Central memory CD8-positive, alpha-beta T cell (primary cell): Measurements from ENCODE around the gene PTK7.

Experiments
- ATAC-seq: fragments of 150-1000 bp; cut with Tn5 transposase; replicated peaks from 2 replicates; pipeline ENCODE4 v1.10.0; 2022; ENCODE audit warnings: mild to moderate bottlenecking, moderate FRiP score, moderate number of reproducible peaks; ENCODE audit not compliant: poor library complexity, severe bottlenecking; ENCODE audit errors: extremely low read depth
- DNase-seq, 2 donors: peaks; one replicate each; pipeline ENCODE4 v3.0.0; 2021; ENCODE audit warnings: low spot score in 2 of 2
- H3K27ac Mint-ChIP-seq: one replicate; pipeline ENCODE4 v1.8.0; 2022; ENCODE audit warnings: low read depth, mild to moderate bottlenecking, moderate library complexity, mixed read lengths
- H3K27me3 Mint-ChIP-seq: one replicate; pipeline ENCODE4 v1.8.0; 2022; ENCODE audit warnings: mixed read lengths
- H3K36me3 Mint-ChIP-seq: one replicate; pipeline ENCODE4 v1.8.0; 2022; ENCODE audit warnings: mild to moderate bottlenecking, moderate library complexity, mixed read lengths; ENCODE audit not compliant: insufficient read depth
- H3K4me1 Mint-ChIP-seq: one replicate; pipeline ENCODE4 v1.8.0; 2022; ENCODE audit warnings: mixed read lengths
- H3K4me3 Mint-ChIP-seq: one replicate; pipeline ENCODE4 v1.8.0; 2022; ENCODE audit warnings: mild to moderate bottlenecking, moderate library complexity, mixed read lengths
- H3K9me3 Mint-ChIP-seq: one replicate; pipeline ENCODE4 v1.8.0; 2022; ENCODE audit warnings: mixed read lengths

Gene PTK7

GRCh38 chr6:43203718-43204095 is 127.6 kb downstream of the PTK7 start:
- no peak for DNase-seq
- Mint-ChIP-seq H3K4me1 (no peaks in the 10 kb centered on the region), H3K9me3 (no peaks in the 10 kb centered on the region), H3K27me3 (no peaks in the 10 kb centered on the region), H3K27ac (no peak overlapping the region), H3K4me3 (no peak overlapping the region), H3K36me3 (peaks cover 9% of the 10 kb centered on the region)
- no peak for ATAC-seq

GRCh38 chr6:43204271-43205105 is 128.4 kb downstream of the PTK7 start:
- Mint-ChIP-seq H3K27ac (no peak overlapping the region), H3K27me3 (no peaks in the 10 kb centered on the region), H3K36me3 (peaks cover 10% of the 10 kb centered on the region), H3K9me3 (no peaks in the 10 kb centered on the region), H3K4me1 (no peaks in the 10 kb centered on the region), H3K4me3 (no peak overlapping the region)
- DNase-seq (no peak), ATAC-seq (no peak)

GRCh38 chr6:43205849-43206248 is 129.7 kb downstream of the PTK7 start:
- Mint-ChIP-seq H3K4me1 (no peaks in the 10 kb centered on the region), H3K27me3 (no peaks in the 10 kb centered on the region), H3K9me3 (no peaks in the 10 kb centered on the region), H3K36me3 (peaks cover 9% of the 10 kb centered on the region), H3K27ac (peak overlapping the region; percentile 72), H3K4me3 (no peak overlapping the region)
- DNase-seq (no peak), ATAC-seq (no peak)

- DNase-seq (no peak), ATAC-seq (no peak)
- Mint-ChIP-seq H3K4me1 (no peaks in the 10 kb centered on the region), H3K27ac (no peak overlapping the region), H3K9me3 (no peaks in the 10 kb centered on the region), H3K36me3 (peaks cover 11% of the 10 kb centered on the region), H3K4me3 (no peak overlapping the region), H3K27me3 (no peaks in the 10 kb centered on the region)
Observed at GRCh38 chr6:43207286-43207685, 131.2 kb downstream of the PTK7 start.
